Stimulated activated CD4-positive, alpha-beta T cell treated with anti-CD3 and anti-CD28 coated beads, Interleukin-4, amount 100 ng/mL, for 4 hours (primary cell): ENCODE data around the gene DUSP11.
"Not testable (repeated sequence)": the region's sequence is repeated elsewhere in the genome, so short reads cannot be mapped to it uniquely, and the experiment has no call there.

Experiments used
- DNase-seq, 2 experiments: peaks; one replicate each; pipeline ENCODE4 v3.0.0-alpha.2; 2020

Gene DUSP11

GRCh38 chr2:73779467-73780236 lies at the start of gene DUSP11:
DUSP11 (minus strand) TSS chr2:73780103; CDS start chr2:73779974, 129 bp downstream.
- peak; percentile 94 to 95 for DNase-seq

GRCh38 chr2:73828818-73829570 lies 49.1 kb upstream of the DUSP11 start, which contains the start of gene STAMBP:
STAMBP (plus strand) TSS chr2:73828961; CDS start chr2:73830857, 1,896 bp downstream.
- peak; percentile 78 to 88 for DNase-seq

DNA sequence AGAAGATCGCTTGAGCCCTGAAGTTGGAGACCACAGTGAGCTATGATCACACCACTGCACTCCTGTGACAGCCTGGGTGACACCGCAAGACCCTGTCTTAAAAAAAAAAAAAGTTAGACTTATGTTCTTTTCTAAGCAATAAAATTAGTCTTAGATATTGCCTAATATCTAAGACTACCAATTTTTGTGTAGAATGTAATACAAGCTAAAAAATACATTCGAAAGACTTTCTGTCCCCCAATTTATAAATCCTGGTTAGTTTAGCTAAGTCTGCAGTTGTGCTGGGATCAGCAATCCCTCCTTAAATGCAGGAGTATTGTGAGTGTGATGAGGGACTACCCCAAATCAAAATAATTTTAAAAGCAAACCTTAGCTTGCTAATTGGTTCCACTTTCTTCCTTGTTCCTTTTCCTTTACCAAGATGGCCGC lies 48.5 kb upstream of the DUSP11 start:
- DNase-seq: no peak

DNA sequence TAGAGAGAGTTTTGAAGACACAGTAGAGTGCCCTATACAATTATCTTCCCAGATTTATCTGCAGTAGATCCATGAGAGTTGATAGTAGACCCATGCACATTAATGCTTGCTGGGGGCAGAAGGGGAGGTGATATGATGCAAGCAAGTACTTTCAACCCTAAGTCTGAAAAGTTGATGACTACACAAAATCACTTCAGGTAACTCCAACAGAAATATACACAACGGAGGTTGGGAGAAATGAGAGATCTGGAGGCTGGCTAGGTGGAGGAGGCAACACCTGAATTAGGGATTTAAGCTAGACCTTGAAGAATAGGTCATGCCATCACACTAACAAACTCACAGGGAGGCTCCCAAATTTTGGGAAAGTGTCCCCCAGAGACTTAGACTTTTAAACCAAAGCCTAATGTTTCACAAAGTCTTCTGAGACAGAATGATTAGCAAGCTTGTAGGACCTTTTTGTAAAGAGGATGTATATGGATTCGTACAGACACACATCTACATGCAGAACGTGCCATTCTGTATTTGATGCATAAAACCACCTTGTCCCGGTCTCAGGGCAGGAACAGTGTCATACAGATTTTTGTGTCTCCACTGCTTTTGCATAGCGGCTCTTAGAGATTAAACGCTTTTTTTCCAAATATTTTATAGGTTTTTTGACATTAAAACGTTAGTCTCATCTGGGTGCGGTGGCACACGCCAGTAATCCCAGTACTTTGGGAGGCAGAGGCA lies 47.9 kb upstream of the DUSP11 start:
- DNase-seq: no peak

GRCh38 chr2:73827018-73827417 lies 47.1 kb upstream of the DUSP11 start:
- DNase-seq: no peak

GRCh38 chr2:73825408-73825807 lies 45.5 kb upstream of the DUSP11 start:
- no peak for DNase-seq

DNA sequence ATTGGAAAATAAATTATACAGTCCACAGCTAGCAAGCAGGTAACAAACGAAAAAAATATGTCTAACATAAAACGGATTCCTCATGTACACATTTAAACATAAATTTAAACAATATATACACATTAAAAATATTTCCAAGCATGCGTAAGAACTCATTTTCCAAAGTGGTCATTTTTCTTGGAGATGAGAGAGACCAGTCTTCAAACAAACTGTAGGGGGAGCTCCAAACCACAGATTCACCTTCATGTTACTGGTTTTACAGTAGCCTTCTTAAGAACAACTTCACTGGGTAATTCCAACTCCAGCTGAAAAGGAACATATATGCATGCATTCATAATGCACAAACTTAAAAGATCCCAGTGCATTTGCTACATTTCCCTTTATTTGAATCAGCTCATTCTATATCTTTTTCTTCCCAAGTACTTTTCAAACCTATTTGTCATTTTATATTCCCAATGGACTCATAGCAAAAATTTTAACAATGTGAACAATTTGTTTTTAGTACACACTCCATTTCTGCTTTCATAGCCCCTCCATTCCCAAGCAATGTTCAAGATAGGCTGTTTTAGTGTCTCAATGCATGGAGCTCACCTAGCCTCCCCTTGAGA lies 44.1 kb upstream of the DUSP11 start:
- DNase-seq: no peak

GRCh38 chr2:73823416-73823815 lies 43.5 kb upstream of the DUSP11 start:
- DNase-seq: no peak

- no peak for DNase-seq
Observed at GRCh38 chr2:73822991-73823390, 43.1 kb upstream of the DUSP11 start.

DNA sequence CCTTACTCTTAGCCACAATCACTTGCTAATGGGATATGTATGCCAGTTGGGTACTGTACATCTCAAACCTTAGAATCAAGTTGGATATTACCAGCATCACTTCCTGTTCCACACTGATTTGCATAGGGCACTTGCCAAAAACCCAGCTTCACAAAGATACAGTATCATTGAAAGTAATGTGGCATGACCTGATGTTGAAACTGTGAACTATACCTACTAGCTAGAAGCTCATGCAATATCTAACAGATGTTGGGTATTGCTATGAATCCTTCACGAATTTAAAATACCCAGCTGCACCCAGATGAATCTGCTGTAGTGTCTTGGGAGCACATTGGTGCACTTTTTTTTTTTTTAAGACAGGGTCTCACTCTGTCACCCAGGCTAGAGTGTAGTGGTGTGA lies 42.4 kb upstream of the DUSP11 start:
- DNase-seq: no peak

GRCh38 chr2:73821669-73822068 lies 41.8 kb upstream of the DUSP11 start:
- DNase-seq: no peak

GRCh38 chr2:73821227-73821626 lies 41.3 kb upstream of the DUSP11 start:
- no peak for DNase-seq

DNA sequence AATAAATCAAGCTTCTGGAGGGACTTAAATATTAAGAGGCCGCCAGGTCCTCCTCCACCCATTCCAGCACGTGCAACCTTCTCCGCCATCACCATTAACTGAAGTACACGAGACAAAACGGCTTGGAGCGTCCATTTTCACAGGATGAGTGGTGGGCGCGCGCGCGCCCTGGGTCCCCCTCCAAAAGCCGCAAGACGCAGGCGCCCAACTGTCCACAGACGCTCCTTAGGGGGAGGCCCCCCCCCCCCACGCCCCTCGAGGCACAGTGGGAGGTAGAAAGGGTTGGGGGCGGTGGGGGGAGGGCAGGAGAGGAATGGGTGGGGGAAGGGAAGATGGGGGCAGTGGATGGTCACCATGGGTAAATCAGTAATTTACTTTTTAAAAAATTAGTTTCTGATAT lies 38.4 kb upstream of the DUSP11 start:
- DNase-seq: no peak

GRCh38 chr2:73812635-73813034 lies 32.7 kb upstream of the DUSP11 start:
- no peak for DNase-seq

- DNase-seq: no peak
Observed at GRCh38 chr2:73811878-73812277, 32.0 kb upstream of the DUSP11 start.

GRCh38 chr2:73783883-73784282 lies 4.0 kb upstream of the DUSP11 start, which contains the start of gene C2orf78:
C2orf78 (plus strand) TSS chr2:73784183; CDS start chr2:73784310, 127 bp downstream.
- DNase-seq: not testable (repeated sequence)

- DNase-seq: not testable (repeated sequence)
Observed at GRCh38 chr2:73783402-73783801, 3.5 kb upstream of the DUSP11 start.

GRCh38 chr2:73780237-73780582 lies 307 bp upstream of the DUSP11 start:
- no peak for DNase-seq

DNA sequence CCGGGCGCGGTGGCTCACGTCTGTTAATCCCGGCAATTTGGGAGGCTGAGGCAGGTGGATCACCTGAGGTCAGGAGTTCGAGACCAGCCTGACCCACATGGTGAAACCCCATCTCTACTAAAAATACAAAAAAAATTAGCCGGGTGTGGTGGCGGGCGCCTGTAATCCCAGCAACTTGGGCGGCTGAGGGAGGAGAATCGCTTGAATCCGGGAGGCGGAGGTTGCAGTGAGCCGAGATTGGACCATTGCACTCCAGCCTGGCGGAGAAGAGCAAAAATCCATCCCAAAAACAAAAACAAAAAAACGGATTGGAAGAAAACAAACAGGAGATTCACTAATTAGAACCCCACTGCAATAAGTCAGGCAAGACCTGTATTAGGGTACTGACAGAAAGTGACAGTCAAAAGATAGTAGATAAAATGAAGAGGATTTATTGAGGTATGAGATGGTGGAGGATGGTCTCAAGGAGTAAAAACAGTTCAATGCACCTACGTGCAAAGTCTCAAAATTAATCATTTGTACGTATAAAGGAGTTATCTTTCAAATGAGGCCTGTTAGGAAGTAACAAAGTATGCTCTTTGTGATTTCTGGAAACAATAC lies 936 bp downstream of the DUSP11 start:
- not testable (repeated sequence) for DNase-seq

- no peak for DNase-seq
Observed at GRCh38 chr2:73776869-73777519, 2.9 kb downstream of the DUSP11 start.

- DNase-seq: no peak
Observed at GRCh38 chr2:73776381-73776780, 3.5 kb downstream of the DUSP11 start.

GRCh38 chr2:73772819-73773218 lies 7.1 kb downstream of the DUSP11 start:
- no peak for DNase-seq
